ENCODE results near the gene PARP8. TPM values are rescaled to one million over a fixed set of nuclear protein-coding genes. Genes with fewer than 3 reads are reported as not detected.

Gene PARP8
- total and polyA plus RNA-seq, 4 donors: 11.6 to 59.4 (median 25.3) TPM

GRCh38 chr5:50725800-50726474 lies 59.5 kb downstream of the PARP8 start:
- H3K4me1 ChIP-seq (ENCODE audit: control insufficient read depth in 5 of 5, insufficient read depth in 5 of 5, low read length in 5 of 5): peaks cover 0 to 7% (median 0%) of the 10 kb centered on the region in 5 donors
- no peak for DNase-seq
- no peak for ATAC-seq (ENCODE audit: insufficient read depth, low FRiP score)
- WGBS, 2 donors: 94 to 95% methylated on average over 7 of the region's 7 CpGs
- H3K27ac ChIP-seq (ENCODE audit: low read depth in 1 of 2, low read length in 1 of 2): no peak overlapping the region
- H3K9ac ChIP-seq (ENCODE audit: insufficient read depth in 1 of 2, low read length in 2 of 2): no peak overlapping the region
- no peak for TF ChIP-seq CTCF (IDR thresholded peaks at IDR 0.05; ENCODE audit: control extremely low read depth, extremely low read depth)
- H3K4me3 ChIP-seq: no peak overlapping the region
- H3K36me3 ChIP-seq (ENCODE audit: control insufficient read depth in 4 of 4, insufficient read depth in 4 of 4, low read length in 4 of 4): no peaks in the 10 kb centered on the region
- H3K9me3 ChIP-seq (ENCODE audit: control insufficient read depth in 4 of 4, insufficient read depth in 3 of 4, low read length in 3 of 4): no peaks in the 10 kb centered on the region
- H3K27me3 ChIP-seq (ENCODE audit: control insufficient read depth in 3 of 3, insufficient read depth in 3 of 3, low read length in 2 of 3): no peaks in the 10 kb centered on the region

- no peak overlapping the region for H3K27ac ChIP-seq (ENCODE audit: low read depth in 1 of 2, low read length in 1 of 2)
- DNase-seq (no peak), ATAC-seq (ENCODE audit: insufficient read depth, low FRiP score) (no peak)
- H3K9ac ChIP-seq (ENCODE audit: insufficient read depth in 1 of 2, low read length in 2 of 2): no peak overlapping the region
- TF ChIP-seq CTCF (IDR thresholded peaks at IDR 0.05; ENCODE audit: control extremely low read depth, extremely low read depth): no peak
- no peaks in the 10 kb centered on the region for H3K27me3 ChIP-seq (ENCODE audit: control insufficient read depth in 3 of 3, insufficient read depth in 3 of 3, low read length in 2 of 3)
- no peak overlapping the region for H3K4me3 ChIP-seq
- H3K9me3 ChIP-seq (ENCODE audit: control insufficient read depth in 4 of 4, insufficient read depth in 3 of 4, low read length in 3 of 4): no peaks in the 10 kb centered on the region
- peaks cover 0 to 7% (median 0%) of the 10 kb centered on the region in 5 donors for H3K4me1 ChIP-seq (ENCODE audit: control insufficient read depth in 5 of 5, insufficient read depth in 5 of 5, low read length in 5 of 5)
- no peaks in the 10 kb centered on the region for H3K36me3 ChIP-seq (ENCODE audit: control insufficient read depth in 4 of 4, insufficient read depth in 4 of 4, low read length in 4 of 4)
- 92 to 93% methylated on average over 3 of the region's 3 CpGs for WGBS, 2 donors
These were observed 60.2 kb downstream of the PARP8 start for GRCh38 chr5:50726475-50727148.

GRCh38 chr5:50727149-50727496 lies 60.7 kb downstream of the PARP8 start:
- no peak overlapping the region for H3K9ac ChIP-seq (ENCODE audit: insufficient read depth in 1 of 2, low read length in 2 of 2)
- ATAC-seq (ENCODE audit: insufficient read depth, low FRiP score): no peak
- TF ChIP-seq CTCF (IDR thresholded peaks at IDR 0.05; ENCODE audit: control extremely low read depth, extremely low read depth): no peak
- H3K9me3 ChIP-seq (ENCODE audit: control insufficient read depth in 4 of 4, insufficient read depth in 3 of 4, low read length in 3 of 4): no peaks in the 10 kb centered on the region
- 46 to 57% methylated on average over 5 of the region's 5 CpGs for WGBS, 2 donors
- H3K4me1 ChIP-seq (ENCODE audit: control insufficient read depth in 5 of 5, insufficient read depth in 5 of 5, low read length in 5 of 5): peaks cover 0 to 7% (median 0%) of the 10 kb centered on the region in 5 donors
- H3K36me3 ChIP-seq (ENCODE audit: control insufficient read depth in 4 of 4, insufficient read depth in 4 of 4, low read length in 4 of 4): no peaks in the 10 kb centered on the region
- H3K4me3 ChIP-seq: no peak overlapping the region
- no peaks in the 10 kb centered on the region for H3K27me3 ChIP-seq (ENCODE audit: control insufficient read depth in 3 of 3, insufficient read depth in 3 of 3, low read length in 2 of 3)
- DNase-seq: no peak
- H3K27ac ChIP-seq (ENCODE audit: low read depth in 1 of 2, low read length in 1 of 2): no peak overlapping the region
